Hematopoietic multipotent progenitor cell treated with erythropoietin and hydrocortisone succinate and interleukin-3 and kit ligand, for 17 days (in vitro differentiated cells): ENCODE data around the gene SPC25.
"Not testable (repeated sequence)": the region's sequence is repeated elsewhere in the genome, so short reads cannot be mapped to it uniquely, and the experiment has no call there.

Experiments
- DNase-seq: peaks from one replicate; pipeline ENCODE4 v3.0.0-alpha.2; 2015; ENCODE audit warnings: low spot score

The SPC25 gene, protein sequence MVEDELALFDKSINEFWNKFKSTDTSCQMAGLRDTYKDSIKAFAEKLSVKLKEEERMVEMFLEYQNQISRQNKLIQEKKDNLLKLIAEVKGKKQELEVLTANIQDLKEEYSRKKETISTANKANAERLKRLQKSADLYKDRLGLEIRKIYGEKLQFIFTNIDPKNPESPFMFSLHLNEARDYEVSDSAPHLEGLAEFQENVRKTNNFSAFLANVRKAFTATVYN

DNA sequence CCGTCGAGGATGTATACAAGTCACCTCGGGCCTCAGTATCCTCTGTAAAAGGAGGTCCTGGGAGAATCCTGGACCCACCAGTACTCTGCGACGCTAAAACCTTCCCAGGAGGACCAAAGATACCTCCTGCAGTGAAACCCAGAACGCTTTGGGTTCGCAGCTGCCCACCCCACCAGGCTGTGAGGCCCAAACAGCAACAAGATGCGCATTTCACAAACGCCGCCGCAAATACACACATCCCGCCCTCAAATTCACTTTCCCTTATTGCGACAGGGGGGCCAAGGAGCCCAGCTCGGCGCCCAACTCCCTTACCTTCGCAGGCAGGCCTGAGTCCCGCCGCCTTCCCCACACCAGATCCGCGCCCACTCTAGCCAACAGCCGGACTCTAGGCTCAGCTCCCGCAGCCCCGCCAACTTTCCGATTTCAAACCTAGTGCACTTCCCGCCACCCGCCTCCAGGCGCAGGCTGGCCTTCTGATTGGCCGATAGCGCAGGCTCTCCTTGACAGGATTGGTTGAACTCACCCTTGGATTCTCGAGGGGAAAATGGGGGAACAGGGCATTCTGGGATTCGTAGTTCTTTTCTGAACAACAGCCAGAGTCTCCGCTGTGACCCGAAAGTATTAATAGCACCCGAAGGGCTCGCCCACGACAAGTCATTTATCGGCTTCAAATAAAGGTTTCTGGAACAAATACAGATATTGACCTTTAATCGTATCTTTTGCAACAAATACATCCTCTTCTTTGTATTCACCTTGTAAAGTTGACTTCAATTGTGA lies at the start of gene SPC25:
Gene SPC25, minus strand, starts transcription at position 425 of the 777 bp plus-strand sequence. CDS start 911 bp downstream, outside the sequence.
- peak; percentile 91 for DNase-seq

DNA sequence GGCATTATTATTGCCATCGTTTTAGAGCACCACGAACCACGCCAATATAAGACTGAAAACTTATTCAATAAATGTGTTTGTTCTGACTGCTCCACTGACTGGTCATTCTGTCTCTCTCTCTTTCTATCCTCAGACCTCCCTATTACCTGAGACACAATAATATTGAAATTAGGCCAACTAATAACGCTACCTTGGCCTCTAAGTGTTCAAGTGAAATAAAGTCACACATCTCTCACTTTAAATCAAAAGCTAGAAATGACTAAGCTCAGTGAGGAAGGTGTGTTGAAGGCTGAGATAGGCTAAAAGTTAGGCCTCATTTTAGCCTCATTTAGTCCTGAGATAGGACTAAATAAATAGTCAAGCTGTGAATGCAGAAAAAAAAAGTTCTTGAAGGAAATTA lies 49.7 kb upstream of the SPC25 start:
- no peak for DNase-seq

- no peak for DNase-seq
Measured at GRCh38 chr2:168939061-168939460, 48.8 kb upstream of the SPC25 start.

- no peak for DNase-seq
Measured at GRCh38 chr2:168935810-168936581, 45.8 kb upstream of the SPC25 start.

- no peak for DNase-seq
Measured at GRCh38 chr2:168934826-168935225, 44.6 kb upstream of the SPC25 start.

DNA sequence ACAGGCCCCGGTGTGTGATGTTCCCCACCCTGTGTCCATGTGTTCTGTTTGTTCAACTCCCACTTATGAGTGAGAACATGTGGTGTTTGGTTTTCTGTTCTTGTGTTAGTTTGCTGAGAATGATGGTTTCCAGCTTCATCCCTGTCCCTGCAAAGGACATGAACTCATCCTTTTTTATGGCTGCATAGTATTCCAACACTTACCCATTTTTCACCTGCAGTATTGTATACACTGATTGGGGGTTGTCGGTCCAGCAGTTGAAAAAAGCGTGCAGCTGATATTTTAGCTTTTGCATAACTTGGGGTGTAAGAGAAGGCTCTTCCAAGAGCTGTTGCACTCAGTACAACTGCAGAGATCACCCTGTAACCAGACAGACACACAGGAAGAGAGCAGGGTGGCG lies 41.9 kb upstream of the SPC25 start:
- DNase-seq = not testable (repeated sequence)

DNA sequence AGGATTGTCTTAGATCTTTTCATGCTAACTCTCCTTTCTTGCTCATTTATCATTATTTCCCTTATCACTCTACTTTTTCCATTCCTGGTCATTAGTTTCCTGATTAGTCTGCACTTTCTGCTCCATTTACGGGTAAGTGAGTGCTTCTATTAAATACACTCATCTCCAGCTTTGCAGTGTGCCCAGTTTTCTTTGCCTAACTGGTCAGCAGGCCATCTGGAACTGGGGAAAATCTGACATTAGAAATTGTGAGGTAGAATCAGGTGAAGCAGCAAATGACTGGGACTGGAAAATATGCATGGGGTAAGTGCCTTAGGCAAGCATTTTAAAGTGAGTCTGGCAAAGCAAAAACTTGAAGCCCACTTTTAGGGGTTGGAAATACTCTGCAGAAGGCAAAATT lies 40.0 kb upstream of the SPC25 start:
- DNase-seq = no peak

DNA sequence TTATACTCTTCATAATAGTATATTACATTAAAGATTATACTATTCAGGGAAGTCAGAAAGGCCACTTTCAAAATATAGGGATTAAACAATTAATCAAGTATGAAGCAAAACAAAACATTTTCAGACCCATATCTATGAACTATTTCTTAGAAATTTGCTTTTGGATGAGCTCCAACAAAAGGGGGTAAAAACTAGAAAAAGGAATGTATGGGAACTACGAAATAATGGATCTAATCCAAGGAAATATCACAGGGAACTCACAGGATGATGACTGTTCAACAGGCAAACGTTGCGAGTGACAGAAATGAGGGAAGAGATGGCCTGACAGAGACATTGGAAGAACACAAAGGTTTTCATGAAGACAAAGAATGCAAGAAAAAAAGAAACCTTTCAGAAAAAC lies 38.8 kb upstream of the SPC25 start:
- no peak for DNase-seq

- no peak for DNase-seq
Measured at GRCh38 chr2:168928113-168928831, 38.0 kb upstream of the SPC25 start.

DNA sequence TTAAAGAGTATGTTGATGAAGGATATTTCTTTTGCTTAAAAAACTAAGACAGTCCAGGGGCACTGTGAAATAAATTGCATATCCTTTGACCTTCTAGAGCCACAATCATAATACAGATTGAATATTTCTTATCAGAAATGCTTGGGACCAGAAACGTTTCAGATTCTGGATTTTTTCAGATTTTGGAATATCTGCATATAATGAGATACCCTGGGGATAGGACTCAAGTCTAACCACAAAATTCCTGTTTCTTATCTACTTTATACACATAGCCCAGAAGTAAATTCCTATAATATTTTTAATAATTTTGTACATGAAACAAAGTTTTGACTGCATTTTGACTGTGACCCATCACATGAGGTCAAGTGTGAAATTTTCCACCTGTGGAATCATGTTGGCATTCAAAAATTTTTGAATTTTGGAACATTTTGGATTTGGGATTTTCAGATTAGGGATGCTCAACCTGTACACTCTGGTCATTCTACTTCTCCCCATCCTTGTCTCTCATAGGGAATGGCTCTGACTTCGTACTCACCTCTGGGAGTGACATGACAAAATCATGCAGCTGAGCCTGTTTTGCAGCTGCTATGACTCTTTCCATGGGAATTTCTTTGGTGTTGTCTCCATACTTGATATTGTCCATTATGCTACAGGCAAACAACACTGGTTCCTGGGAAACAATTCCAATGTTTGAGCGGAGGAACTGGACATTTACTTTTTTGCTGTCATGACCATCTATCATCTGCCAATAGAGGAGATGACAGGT lies 36.6 kb upstream of the SPC25 start:
- DNase-seq = no peak

GRCh38 chr2:168920504-168921157 lies 30.4 kb upstream of the SPC25 start:
- peak; percentile 61 for DNase-seq

- DNase-seq = no peak
Measured at GRCh38 chr2:168916331-168916675, 26.1 kb upstream of the SPC25 start.

- no peak for DNase-seq
Measured at GRCh38 chr2:168915441-168916330, 25.5 kb upstream of the SPC25 start.

DNA sequence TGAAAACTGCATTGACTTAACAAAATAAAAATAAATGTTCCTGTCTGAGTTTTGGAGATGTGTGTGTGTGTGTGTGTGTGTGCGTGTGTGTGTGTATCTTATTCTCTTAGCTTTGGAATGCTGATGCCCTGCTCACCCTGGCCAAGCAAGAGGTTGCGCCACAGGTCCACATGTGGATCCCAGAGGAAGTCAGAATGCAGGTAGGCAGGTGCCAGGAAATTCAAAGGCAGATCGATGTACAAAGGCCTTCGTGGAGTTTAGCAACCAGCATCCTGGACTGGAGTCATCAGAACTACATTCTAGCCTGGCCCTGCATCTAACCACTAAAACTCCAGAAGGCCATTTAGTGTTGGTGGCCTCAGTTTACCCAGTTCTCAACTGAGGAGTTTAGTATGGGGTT lies 23.3 kb upstream of the SPC25 start:
- DNase-seq = no peak

GRCh38 chr2:168912901-168913369 lies 22.7 kb upstream of the SPC25 start:
- no peak for DNase-seq

DNA sequence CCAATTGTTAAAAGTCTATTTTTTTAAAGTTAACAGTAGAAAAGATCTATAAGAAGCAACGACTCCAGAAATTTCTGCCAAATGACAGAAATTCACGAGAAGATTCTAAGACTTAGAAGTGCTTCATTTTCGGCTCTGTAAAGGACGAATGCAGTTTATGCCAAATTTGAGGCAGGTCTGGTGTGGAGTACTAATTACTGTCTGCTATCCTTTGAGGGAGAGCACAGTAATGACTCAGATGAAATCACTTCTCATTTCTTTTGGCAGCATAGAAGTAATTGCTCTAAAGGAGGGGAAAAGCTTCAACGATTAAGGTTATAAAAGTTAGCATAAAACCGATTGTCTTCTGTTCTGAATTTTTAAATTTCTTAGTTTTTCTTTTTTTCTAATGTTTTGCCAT lies 22.2 kb upstream of the SPC25 start:
- DNase-seq = no peak

DNA sequence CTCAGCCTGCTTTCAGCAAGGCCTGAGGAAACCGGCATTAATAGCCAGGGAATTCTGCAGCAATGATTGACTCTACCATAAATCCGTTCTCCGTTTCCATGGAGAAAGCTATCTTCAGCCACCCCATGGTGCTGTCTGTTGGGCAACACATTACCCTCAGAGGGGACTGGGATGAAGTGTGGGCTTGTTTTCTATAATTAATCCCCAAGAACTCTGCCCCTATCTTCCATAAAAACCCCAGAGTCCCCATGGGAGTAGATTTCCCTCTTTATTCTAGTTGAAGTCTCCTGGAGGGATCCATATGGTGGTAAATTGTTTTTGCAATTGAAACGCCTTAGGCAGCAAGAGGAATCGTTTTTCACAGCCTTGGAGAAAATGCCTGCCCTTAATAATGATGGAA lies 20.1 kb upstream of the SPC25 start:
- DNase-seq = no peak

DNA sequence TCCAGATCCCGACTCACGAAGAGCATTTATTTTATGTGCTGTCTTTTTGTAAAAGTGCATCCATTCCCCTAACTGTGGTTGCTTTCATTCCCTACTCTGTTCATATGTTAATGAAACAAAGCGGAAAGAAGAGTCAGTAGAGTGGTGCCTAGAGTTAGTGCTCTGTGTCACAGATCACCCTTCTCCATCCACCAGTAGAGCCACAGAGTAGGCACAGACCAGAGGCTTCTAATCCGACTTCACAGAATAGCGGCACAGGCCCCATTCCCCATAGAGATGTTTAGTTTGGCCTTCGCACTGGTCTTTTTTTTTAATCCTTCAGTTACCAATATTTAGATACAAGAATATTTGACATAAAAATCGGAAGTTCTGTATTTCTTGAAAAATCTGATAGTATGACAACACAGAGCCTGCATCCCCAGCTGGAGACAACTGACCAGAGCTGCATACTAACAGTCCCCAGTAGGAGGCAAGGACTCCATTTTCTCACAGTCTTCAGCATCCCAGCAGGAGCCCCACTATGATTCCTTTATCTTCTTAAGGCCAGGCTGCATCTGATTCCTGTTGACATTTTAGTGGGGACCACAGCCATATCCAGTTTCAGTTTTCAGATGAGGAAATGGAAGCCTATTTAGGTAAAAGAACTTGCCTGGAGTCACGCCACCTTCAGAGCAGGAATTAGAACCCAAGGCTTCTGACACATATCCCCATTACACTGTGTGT lies 17.9 kb upstream of the SPC25 start:
- no peak for DNase-seq

DNA sequence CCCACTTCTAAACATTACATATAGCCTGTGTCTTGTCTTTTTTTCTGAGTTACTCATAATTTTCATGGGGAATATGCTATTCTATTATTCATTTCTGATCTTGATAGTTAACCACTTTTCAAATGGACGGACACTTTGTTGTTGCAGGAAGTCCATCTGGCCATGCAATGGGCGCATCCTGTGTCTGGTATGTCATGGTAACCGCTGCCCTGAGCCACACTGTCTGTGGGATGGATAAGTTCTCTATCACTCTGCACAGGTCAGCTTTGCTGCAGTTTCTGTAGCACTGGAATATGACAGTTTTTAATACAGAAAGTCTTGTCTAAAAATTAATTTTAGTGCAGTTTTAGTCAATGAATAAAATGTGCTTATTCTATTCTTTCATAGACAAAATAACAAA lies 14.1 kb upstream of the SPC25 start:
- no peak for DNase-seq
